GM19324 (cell line): ENCODE results near the gene ZNF142.

Experiments used
- ATAC-seq: cut with Tn5 transposase; IDR thresholded peaks from one replicate; pipeline ENCODE4 v1.9.1; 2021; ENCODE audit warnings: mild to moderate bottlenecking, moderate library complexity; ENCODE audit not compliant: unreplicated experiment, low FRiP score

The ZNF142 gene

GRCh38 chr2:218648787-218649100, 10.7 kb downstream of the ZNF142 start:
- no peak for ATAC-seq

DNA sequence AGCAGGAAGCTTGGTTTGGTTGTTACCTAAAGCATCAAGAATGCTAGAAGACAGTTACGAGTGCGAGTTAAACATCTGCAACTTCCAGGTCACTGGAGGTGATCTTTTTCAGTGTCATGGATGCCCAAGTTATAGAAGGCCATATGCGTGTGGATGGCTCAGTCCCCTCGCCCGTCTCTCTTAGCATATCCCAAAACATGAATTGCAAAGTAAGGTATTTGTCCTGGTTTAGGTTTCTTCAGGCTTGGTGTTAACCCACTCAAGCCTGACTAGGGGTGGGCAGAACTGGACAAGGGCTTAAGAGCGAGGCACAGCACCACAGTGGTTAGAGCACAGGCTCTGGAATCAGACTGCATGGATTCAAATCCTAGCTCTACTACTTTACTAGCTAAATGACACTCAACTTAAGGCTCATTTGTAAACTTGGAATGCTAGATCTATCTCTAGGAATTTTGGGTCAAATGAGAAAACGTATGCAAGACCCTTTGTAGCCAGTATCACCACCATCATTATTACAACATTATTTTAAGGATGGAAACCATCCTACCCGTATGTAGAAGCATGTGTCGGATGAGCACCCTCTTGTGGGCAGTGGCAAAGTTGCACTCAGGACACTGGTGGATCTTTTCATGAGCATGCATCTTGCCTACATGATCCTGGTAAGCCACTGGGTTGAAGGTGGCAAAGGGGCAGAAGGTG, 11.2 kb downstream of the ZNF142 start:
- no peak for ATAC-seq

GRCh38 chr2:218645126-218645525, 14.3 kb downstream of the ZNF142 start:
- no peak for ATAC-seq

GRCh38 chr2:218644721-218645120, 14.7 kb downstream of the ZNF142 start:
- no peak for ATAC-seq

DNA sequence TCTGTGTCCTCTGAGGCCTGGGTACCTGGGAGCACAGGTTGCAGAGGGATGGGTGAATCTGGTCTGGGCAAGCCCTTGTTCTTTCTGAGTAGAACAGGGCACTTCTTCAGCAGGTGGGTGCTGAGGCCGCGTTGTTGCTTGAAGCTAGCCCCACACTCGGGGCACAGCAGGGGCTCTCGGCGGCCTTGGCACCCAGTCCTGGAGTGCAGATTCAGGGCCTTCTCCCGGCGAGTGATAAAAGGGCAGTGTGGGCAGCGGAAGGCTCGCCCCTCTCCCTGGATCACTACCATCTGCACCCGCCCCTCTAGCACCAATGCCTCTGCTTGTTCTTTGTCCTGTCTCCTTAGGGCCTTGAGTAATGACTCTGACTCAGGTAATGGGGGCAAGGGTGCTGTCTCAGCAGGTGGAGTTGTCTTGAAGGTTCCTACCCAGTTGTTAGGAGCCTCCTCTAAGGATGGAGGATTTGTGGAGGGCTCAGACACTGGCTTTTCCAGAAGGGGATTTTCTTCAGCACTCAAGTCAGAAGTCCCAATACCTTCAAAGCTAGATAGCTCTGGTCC, 15.6 kb downstream of the ZNF142 start:
- ATAC-seq: no peak

DNA sequence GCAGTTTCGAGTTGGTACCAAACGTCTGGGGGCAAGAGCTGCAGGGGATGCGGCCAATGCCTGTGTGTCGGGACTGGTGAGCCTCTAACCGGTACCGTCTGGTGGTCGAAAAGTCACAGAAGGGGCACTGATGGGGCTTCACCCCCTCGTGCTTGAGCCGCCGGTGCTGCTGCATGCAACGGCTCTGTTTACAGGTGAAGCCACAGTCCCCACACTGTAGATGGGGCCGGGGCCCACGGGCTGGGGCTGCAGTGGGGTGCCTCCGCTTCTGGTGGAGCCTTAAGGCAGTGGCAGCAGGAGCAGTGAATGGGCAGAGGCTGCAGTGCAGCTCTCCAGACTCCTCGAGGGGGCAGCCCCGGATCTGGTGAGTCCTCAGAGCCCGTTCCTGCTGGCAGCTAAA, 16.6 kb downstream of the ZNF142 start:
- no peak for ATAC-seq

DNA sequence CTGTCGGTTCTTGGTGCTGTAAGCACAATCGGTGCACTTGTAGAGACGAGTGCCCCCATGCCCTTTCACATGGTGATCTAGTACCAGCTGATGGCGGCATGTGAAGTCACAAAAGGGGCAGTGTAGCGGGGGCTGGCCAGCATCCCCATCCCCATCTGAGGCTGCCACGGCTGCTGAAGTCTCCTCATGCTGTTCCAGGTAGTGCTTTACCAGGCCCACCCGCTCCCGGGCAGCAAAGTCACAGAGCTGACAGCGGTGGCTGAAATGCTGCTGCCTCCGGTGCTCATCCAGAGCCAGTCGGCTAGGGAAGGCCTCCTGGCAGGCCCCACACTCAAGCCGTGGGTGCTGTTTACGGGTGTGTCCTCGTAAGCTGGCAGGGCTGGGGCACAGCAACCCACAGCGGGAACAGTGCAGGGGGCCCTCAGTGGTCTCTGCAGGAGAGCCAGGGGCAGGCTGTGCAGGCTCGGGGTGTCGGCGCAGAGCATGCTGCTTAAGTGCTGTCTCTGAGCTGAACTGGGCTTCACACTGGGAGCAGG, 17.2 kb downstream of the ZNF142 start:
- no peak for ATAC-seq

DNA sequence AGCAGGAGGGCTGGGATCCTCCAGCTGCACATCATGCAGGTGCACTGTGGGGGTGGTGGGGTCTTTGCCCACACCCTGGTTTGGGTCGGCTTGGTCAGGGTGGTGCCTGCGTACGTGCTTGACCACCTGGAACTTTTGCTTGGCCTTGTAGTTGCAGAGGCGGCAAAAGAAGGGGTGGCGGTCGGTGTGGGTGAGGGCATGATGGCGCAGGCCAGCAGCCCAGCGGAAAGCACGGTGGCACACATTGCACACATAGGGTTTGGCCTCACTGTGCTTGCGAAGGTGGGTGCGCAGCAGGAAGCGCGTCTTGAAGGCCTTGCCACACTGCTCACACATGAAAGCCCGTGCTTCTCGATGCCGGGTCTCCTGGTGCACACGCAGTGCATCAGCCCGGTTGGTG, 21.1 kb downstream of the ZNF142 start:
- ATAC-seq: no peak

- ATAC-seq: no peak
These were observed 23.7 kb downstream of the ZNF142 start for GRCh38 chr2:218635719-218636118.

GRCh38 chr2:218631837-218632236, 27.6 kb downstream of the ZNF142 start:
- no peak for ATAC-seq

GRCh38 chr2:218627939-218628338, 31.5 kb downstream of the ZNF142 start:
- ATAC-seq: no peak

GRCh38 chr2:218626369-218626768, 33.1 kb downstream of the ZNF142 start:
- no peak for ATAC-seq

GRCh38 chr2:218623366-218623705, 36.1 kb downstream of the ZNF142 start:
- no peak for ATAC-seq

DNA sequence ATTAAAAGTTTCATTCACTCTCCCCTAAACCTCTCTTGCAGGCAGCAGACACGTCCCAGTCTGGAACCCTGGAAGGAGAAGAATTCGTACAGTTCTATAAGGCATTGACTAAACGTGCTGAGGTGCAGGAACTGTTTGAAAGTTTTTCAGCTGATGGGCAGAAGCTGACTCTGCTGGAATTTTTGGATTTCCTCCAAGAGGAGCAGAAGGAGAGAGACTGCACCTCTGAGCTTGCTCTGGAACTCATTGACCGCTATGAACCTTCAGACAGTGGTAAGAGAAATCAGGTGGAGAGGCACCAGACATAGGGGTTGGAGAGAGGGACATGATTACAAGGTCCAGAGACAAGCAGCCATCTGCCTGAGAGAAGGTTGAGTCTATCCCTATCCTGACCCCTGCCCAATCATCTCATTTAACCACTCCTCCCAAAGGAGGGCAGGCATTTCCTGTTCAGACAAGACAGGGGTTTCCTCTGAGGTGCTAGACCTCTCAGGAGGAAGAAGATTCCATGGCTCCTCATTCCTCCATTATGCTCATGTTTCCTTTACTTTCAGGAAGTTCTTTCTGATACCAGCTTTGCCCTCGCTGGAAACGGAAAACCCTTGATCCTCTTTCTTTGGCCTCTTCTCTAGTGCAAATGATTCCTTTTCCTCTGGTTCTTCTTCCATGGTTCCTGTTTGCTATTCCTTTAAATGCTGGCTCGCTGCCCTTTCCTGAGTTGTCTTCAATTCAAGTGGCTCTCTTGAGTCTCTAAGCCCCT, 36.6 kb downstream of the ZNF142 start:
- no peak for ATAC-seq

DNA sequence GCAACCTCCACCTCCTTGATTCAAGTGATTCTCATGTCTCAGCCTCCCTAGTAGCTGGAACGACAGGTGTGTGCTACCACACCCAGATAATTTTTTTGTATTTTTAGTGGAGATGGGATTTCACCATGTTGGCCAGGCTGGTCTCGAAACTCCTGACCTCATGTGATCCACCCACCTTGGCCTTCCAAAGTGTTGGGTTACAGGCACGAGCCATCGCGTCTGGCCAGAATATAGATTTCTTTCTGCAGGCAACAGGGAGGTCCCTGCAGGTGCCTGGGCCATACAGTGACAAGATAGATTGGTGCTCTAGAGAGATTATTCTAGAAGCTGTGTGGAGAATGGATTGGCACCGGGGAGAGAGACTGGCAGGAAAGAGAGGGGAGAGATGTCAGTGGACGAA, 38.4 kb downstream of the ZNF142 start:
- no peak for ATAC-seq

DNA sequence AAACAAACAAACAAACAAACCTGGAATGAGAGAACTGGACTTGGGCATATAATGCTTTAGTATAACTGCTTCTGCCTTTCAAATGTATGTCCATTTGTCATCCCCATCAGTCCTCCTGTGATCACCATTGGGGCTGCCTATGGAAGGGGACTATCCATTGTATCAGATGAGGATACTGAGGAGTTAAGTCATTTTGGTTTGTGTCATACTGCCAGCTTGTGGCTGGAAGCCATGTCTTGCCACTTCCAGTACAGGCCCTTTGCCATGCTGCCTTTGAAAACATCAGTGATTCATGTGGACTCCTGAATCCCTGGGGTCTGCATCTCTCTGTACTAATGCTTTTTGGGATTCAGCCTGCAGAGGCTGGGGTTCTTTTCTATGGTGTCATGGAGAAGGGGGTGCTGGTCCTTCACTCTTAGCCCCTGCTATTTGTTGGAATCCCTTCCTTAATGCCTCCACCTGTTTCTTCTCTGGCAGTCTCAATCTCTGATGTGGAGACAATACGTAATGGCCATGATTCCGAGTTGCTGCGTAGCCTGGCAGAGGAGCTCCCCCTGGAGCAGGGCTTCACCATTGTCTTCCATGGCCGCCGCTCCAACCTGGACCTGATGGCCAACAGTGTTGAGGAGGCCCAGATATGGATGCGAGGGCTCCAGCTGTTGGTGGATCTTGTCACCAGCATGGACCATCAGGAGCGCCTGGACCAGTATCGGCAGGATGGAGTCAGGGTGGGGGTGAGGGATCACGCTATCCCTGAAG, 41.1 kb downstream of the ZNF142 start:
- no peak for ATAC-seq

GRCh38 chr2:218615868-218616315, 43.5 kb downstream of the ZNF142 start:
- no peak for ATAC-seq

GRCh38 chr2:218607436-218608115, 51.8 kb downstream of the ZNF142 start, which contains the start of gene PLCD4:
TSS of gene PLCD4 (plus strand) at chr2:218607899. CDS start at chr2:218615740, 7,841 bp downstream.
- no peak for ATAC-seq

DNA sequence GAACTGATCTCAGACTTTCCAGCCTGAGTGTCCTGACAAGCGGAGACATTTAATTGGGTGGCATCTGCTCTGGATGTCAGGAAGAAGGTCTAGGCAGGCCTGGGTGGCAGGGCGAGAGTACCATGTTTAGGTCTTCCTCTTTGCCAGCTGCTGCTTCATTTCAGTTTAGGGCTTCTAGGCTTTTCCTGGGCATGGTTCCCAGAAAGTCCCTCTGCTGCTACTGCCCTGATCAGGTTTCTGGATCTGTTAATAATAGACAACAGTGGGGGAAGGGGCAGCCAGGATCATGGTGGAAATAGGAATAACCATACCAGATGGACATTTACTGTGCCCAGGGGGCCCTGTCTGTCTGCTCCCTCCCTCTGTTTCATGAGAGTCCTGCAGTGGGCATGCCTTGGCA, 54.0 kb downstream of the ZNF142 start:
- no peak for ATAC-seq
